K562 (cell line): ENCODE measurements around the gene KAT2B. TPM values are rescaled to one million over a fixed set of nuclear protein-coding genes. Genes with fewer than 3 reads are reported as not detected.

Experiments used
- BRD4 ChIP-seq: fragments of 200-600 bp; sonication (generic); IDR thresholded peaks from 2 replicates; pipeline ENCODE4 v1.6.1; 2017; ENCODE audit warnings: inconsistent platforms
- BRF2 ChIP-seq: IDR thresholded peaks from 3 replicates; pipeline ENCODE4 v1.6.1; 2011; ENCODE audit warnings: borderline replicate concordance, mild to moderate bottlenecking; ENCODE audit not compliant: insufficient read length, insufficient read depth
- CBFA2T3 ChIP-seq: fragments of 450-650 bp; IDR thresholded peaks from 2 replicates; pipeline ENCODE4 v1.6.1; 2017
- CCAR2 ChIP-seq: fragments of 200-400 bp; formaldehyde crosslinking; IDR thresholded peaks from 2 replicates; pipeline ENCODE4 v1.6.1; 2017; ENCODE audit warnings: mild to moderate bottlenecking, low read depth, low read length
- CCNT2 ChIP-seq: IDR thresholded peaks from 2 replicates; pipeline ENCODE4 v1.6.1; 2011; ENCODE audit warnings: borderline replicate concordance, low read depth, mild to moderate bottlenecking, moderate library complexity, mixed read lengths, low read length; ENCODE audit not compliant: insufficient read length; ENCODE audit errors: extremely low read depth
- FOXK2 ChIP-seq, 2 experiments: fragments of 450-650 bp; IDR thresholded peaks in 1 of 2; conservative IDR thresholded peaks in 1 of 2; 2 replicates each; pipeline ENCODE4 v1.6.1; 2016; ENCODE audit warnings: low read depth in 2 of 2, mild to moderate bottlenecking in 1 of 2
- GATAD2A ChIP-seq: fragments of 450-650 bp; IDR thresholded peaks from 2 replicates; pipeline ENCODE4 v1.6.1; 2017
- GATAD2B ChIP-seq: fragments of 450-650 bp; IDR thresholded peaks from 2 replicates; pipeline ENCODE4 v1.6.1; 2017; ENCODE audit warnings: mild to moderate bottlenecking, borderline replicate concordance
- HCFC1 ChIP-seq: IDR thresholded peaks from 2 replicates; pipeline ENCODE4 v1.6.1; 2012; ENCODE audit warnings: low read depth, low read length, improper control_type of control experiment
- KLF16 ChIP-seq: IDR thresholded peaks from 2 replicates; pipeline ENCODE4 v1.6.1; 2016; ENCODE audit warnings: antibody characterized with exemption
- MXD1 ChIP-seq: fragments of 250-450 bp; sonication (Bioruptor Pico); IDR thresholded peaks from 2 replicates; pipeline ENCODE4 v1.8.0; 2021; ENCODE audit warnings: borderline replicate concordance, mild to moderate bottlenecking, moderate library complexity; ENCODE audit not compliant: poor library complexity, severe bottlenecking
- MXI1 ChIP-seq: IDR thresholded peaks from 2 replicates; pipeline ENCODE4 v1.6.1; 2011; ENCODE audit warnings: low read depth, mild to moderate bottlenecking, improper control_type of control experiment, low read length
- PML ChIP-seq: IDR thresholded peaks from 2 replicates; pipeline ENCODE4 v1.6.1; 2012; ENCODE audit warnings: low read length, inconsistent platforms
- PRPF4 ChIP-seq: fragments of 200-400 bp; formaldehyde crosslinking; IDR thresholded peaks from one replicate; pipeline ENCODE4 v1.6.1; 2017; ENCODE audit warnings: low read length, low read depth, mild to moderate bottlenecking; ENCODE audit not compliant: insufficient read depth, poor library complexity, severe bottlenecking
- RUNX1 ChIP-seq: sonication (generic); IDR thresholded peaks from 2 replicates; pipeline ENCODE4 v1.6.1; 2016; ENCODE audit warnings: antibody characterized with exemption, low read depth
- SAFB ChIP-seq: fragments of 200-400 bp; formaldehyde crosslinking; IDR thresholded peaks from 2 replicates; pipeline ENCODE4 v1.6.1; 2017; ENCODE audit warnings: low read depth, low read length, borderline replicate concordance
- SAP30 ChIP-seq: fragments of 200-600 bp; sonication (generic); IDR thresholded peaks from 2 replicates; pipeline ENCODE4 v1.6.1; 2012; ENCODE audit warnings: borderline replicate concordance, low read depth, mild to moderate bottlenecking, moderate library complexity, low read length, control low read depth, inconsistent platforms; ENCODE audit not compliant: insufficient read depth, poor library complexity, severe bottlenecking
- SMARCC2 ChIP-seq: fragments of 450-650 bp; IDR thresholded peaks from 2 replicates; pipeline ENCODE4 v1.6.1; 2017; ENCODE audit warnings: antibody characterized with exemption, moderate library complexity, mild to moderate bottlenecking, low read depth
- ZNF316 ChIP-seq: fragments of 450-650 bp; IDR thresholded peaks from 2 replicates; pipeline ENCODE4 v1.6.1; 2016
- ZNF436 ChIP-seq: fragments of 250-450, 450-650 bp; sonication (Bioruptor Pico); formaldehyde crosslinking; IDR thresholded peaks from 2 replicates; pipeline ENCODE4 v1.7.0; 2020; ENCODE audit warnings: mild to moderate bottlenecking
- ZNF561 ChIP-seq: fragments of 450-650 bp; formaldehyde crosslinking; conservative IDR thresholded peaks from 2 replicates; pipeline ENCODE4 v1.4.0; 2020; ENCODE audit warnings: mild to moderate bottlenecking, moderate library complexity
- ZNF592 ChIP-seq: fragments of 450-650 bp; IDR thresholded peaks from 2 replicates; pipeline ENCODE4 v1.6.1; 2017; ENCODE audit warnings: antibody characterized with exemption, mild to moderate bottlenecking
- ZNF75A ChIP-seq: fragments of 450-650 bp; formaldehyde crosslinking; IDR thresholded peaks from 2 replicates; pipeline ENCODE4 v1.4.0; 2020; ENCODE audit warnings: mild to moderate bottlenecking
- polyA plus RNA-seq, 8 experiments: library from polyadenylated mRNA; depleted of rRNA in 4 of 8; stranded (reverse) in 5 of 8; unstranded in 3 of 8; fragments of >200 nt; fragmentation: Nextera tagmentation in 2 of 8; fragmentation: Illumina TruSeq in 1 of 8; extraction: Ambion mirVana in 2 of 8; extraction: Trizol in 1 of 8; gene quantifications; 2 replicates each; pipeline versions ENCODE4 v1.2.1 to v1.2.3, GENCODE V29; 2011 to 2014; ENCODE audit warnings: inconsistent platforms in 1 of 8, missing spikeins in 1 of 8
- total RNA-seq, 7 experiments: library from RNA; depleted of rRNA in 6 of 7; stranded (reverse); fragments of >200 nt in 6 of 7; fragmentation: Illumina TruSeq in 2 of 7; extraction: Trizol in 2 of 7; gene quantifications; 2 replicates each; pipeline versions ENCODE4 v1.2.1 to v1.2.3, GENCODE V29; 2011 to 2021; ENCODE audit warnings: low replicate concordance in 1 of 7

KAT2B gene
- total and polyA plus RNA-seq, 9 of the 15 experiments (the other 6 are each of a cell fraction or from before 2014, with no cell fraction given) = 3.3 to 14.9 (median 12.2) TPM

- TF ChIP-seq MXD1 (no peak), BRF2 (no peak), BRD4 (no peak), SAFB (no peak), PML (no peak), ZNF75A (no peak), KLF16 (no peak), ZNF592 (0 out of 2 replicates have a peak, but pooled peaks have one; percentile 27), ZNF436 (CRISPR knock-in tag) (no peak), GATAD2A (peak; percentile 58; the same call in 1 of the 2 replicates), FOXK2 (conservative IDR thresholded peaks at IDR 0.05 in 1 of 2, IDR thresholded peaks at IDR 0.05 in 1 of 2; ENCODE audit: low read depth in 2 of 2) (peak in 1 of 2 experiments; percentile 34; a peak in 2 of 4 replicates), SAP30 (no peak), PRPF4 (no peak), RUNX1 (no peak), SMARCC2 (peak; percentile 82), HCFC1 (no peak), CCAR2 (no peak), GATAD2B (peak; percentile 87; the same call in 1 of the 2 replicates), ZNF561 (CRISPR knock-in tag) (no peak), CBFA2T3 (no peak; the same call in 1 of the 2 replicates), CCNT2 (peak; percentile 25), ZNF316 (peak; percentile 74), MXI1 (no peak)
Observed at GRCh38 chr3:20038699-20039465, 1.4 kb upstream of the KAT2B start (continued).
